Testis (tissue), 3 donors: ENCODE results near the gene SEC31A. TPM values are rescaled to one million over a fixed set of nuclear protein-coding genes. Genes with fewer than 3 reads are reported as not detected.
A peak's percentile ranks its signal among the peaks of the same experiment; 100 is the strongest.

Experiments
- DNase-seq: peaks from one replicate; pipeline ENCODE4 v3.0.0-alpha.2; 2019
- H3K27ac ChIP-seq, 2 donors: fragments of 200-600 bp; sonication (generic); one replicate each; pipeline ENCODE4 v1.5.1; 2019
- H3K27me3 ChIP-seq: fragments of 200-600 bp; sonication (generic); one replicate; pipeline ENCODE4 v1.5.1; 2019
- H3K36me3 ChIP-seq: fragments of 200-600 bp; sonication (generic); one replicate; pipeline ENCODE4 v1.5.1; 2017; ENCODE audit warnings: low read depth; ENCODE audit errors: missing control alignments
- H3K4me1 ChIP-seq: fragments of 200-600 bp; sonication (generic); one replicate; pipeline ENCODE4 v1.5.1; 2019
- H3K4me3 ChIP-seq, 2 donors: fragments of 200-600 bp; sonication (generic); one replicate each; pipeline ENCODE4 v1.5.1; 2017 to 2019
- H3K9me3 ChIP-seq: fragments of 200-600 bp; sonication (generic); one replicate; pipeline ENCODE4 v1.5.1; 2017
- CTCF ChIP-seq, 3 experiments: fragments of 450-650 bp in 2 of 3; fragments of 200-600 bp in 1 of 3; sonication (generic) in 1 of 3; IDR thresholded peaks; one replicate each; pipeline ENCODE4 v1.5.1; 2016 to 2019; ENCODE audit warnings: antibody characterized with exemption in 3 of 3, mild to moderate bottlenecking in 2 of 3, moderate library complexity in 1 of 3
- POLR2A ChIP-seq: fragments of 450-650 bp; IDR thresholded peaks from one replicate; pipeline ENCODE4 v1.6.1; 2017; ENCODE audit warnings: antibody characterized with exemption, mild to moderate bottlenecking, moderate library complexity
- WGBS, 2 donors: methylation state at CpG; one replicate each; pipeline ENCODE4 v1.1.5; 2018; 5-methylcytosine and 5-hydroxymethylcytosine counted together
- intact Hi-C: fragments of 100-400 bp; cut with DNase I; formaldehyde crosslinking; loops from one replicate; pipeline ENCODE4 v1.15.1; 2023; ENCODE audit warnings: low total_unique reads
- polyA plus RNA-seq: library from polyadenylated mRNA; stranded (reverse); fragments of 350-450 nt; fragmentation: Illumina TruSeq; extraction: RNeasy Lipid Tissue Mini Kit (QIAGEN cat#74804); gene quantifications from one replicate; pipeline ENCODE4 v1.2.3, GENCODE V29; 2014; ENCODE audit warnings: low read depth, low replicate concordance; ENCODE audit not compliant: insufficient read depth
- total RNA-seq, 2 donors: library from RNA; depleted of rRNA; stranded (reverse); fragments of >200 nt; gene quantifications; one replicate each; pipeline ENCODE4 v1.2.3, GENCODE V29; 2016

Gene SEC31A
- total and polyA plus RNA-seq, 3 donors from 2014 or later, result 131 to 191 (median 168) TPM

GRCh38 chr4:82901183-82901718 is 10.3 kb upstream of the SEC31A start:
- no peak for DNase-seq
- Histone ChIP-seq H3K36me3 (no peaks in the 10 kb centered on the region), H3K4me3 (peak overlapping the region; percentile 72 to 80), H3K4me1 (peaks cover 15% of the 10 kb centered on the region), H3K27me3 (no peaks in the 10 kb centered on the region), H3K9me3 (no peaks in the 10 kb centered on the region), H3K27ac (peak overlapping the region; percentile 99)
- TF ChIP-seq CTCF (IDR thresholded peaks at IDR 0.05), result peak in 1 of 3 experiments; percentile 4
- no peak for TF ChIP-seq POLR2A
- WGBS, 2 donors, result 0% methylated on average over 8 of the region's 8 CpGs
- intact Hi-C loops, result no loop called here

- Histone ChIP-seq H3K4me3 (peak within 1 kb of the TSS; percentile 72 to 80), H3K27me3 (no peaks in the 10 kb centered on the region), H3K36me3 (no peaks in the 10 kb centered on the region), H3K27ac (peak within 1 kb of the TSS; percentile 99), H3K9me3 (no peaks in the 10 kb centered on the region), H3K4me1 (peaks cover 15% of the 10 kb centered on the region)
- TF ChIP-seq POLR2A (peak; percentile 12), CTCF (IDR thresholded peaks at IDR 0.05) (peak in 1 of 3 experiments; percentile 25)
- 0 to 1% methylated on average over 24 to 62 of the region's 67 CpGs for WGBS, 2 donors
- peak; percentile 99 for DNase-seq
- intact Hi-C loops, result no loop called here
Measured at GRCh38 chr4:82900411-82901182, 9.6 kb upstream of the SEC31A start, which contains the start of gene THAP9. Gene THAP9, plus strand, starts transcription at chr4:82900735. Its CDS starts 68 bp downstream, at chr4:82900803.

GRCh38 chr4:82900066-82900410 is 9.1 kb upstream of the SEC31A start:
- peaks cover 15% of the 10 kb centered on the region for H3K4me1 ChIP-seq
- intact Hi-C loops, result no loop called here

GRCh38 chr4:82899374-82900065 is 8.6 kb upstream of the SEC31A start:
- Histone ChIP-seq H3K4me1 (peaks cover 15% of the 10 kb centered on the region), H3K4me3 (peak overlapping the region; percentile 72 to 80), H3K27ac (peak overlapping the region; percentile 99), H3K27me3 (no peaks in the 10 kb centered on the region), H3K9me3 (no peaks in the 10 kb centered on the region), H3K36me3 (no peaks in the 10 kb centered on the region)
- TF ChIP-seq CTCF (IDR thresholded peaks at IDR 0.05), result no peak
- 1 to 2% methylated on average over 4 of the region's 4 CpGs for WGBS, 2 donors
- intact Hi-C loops, result loop anchor here (10.0 kb wide), 1 partner anchor 135 kb away; the partner anchor contains the start of gene COPS4
- DNase-seq, result no peak

More at GRCh38 chr4:82900066-82900410, 9.1 kb upstream of the SEC31A start:
- DNase-seq, result no peak
- Histone ChIP-seq H3K27me3 (no peaks in the 10 kb centered on the region), H3K27ac (peak overlapping the region; percentile 99), H3K4me3 (peak overlapping the region; percentile 72 to 80), H3K9me3 (no peaks in the 10 kb centered on the region), H3K36me3 (no peaks in the 10 kb centered on the region)
- TF ChIP-seq CTCF (IDR thresholded peaks at IDR 0.05) (peak in 1 of 3 experiments; percentile 4), POLR2A (no peak)
- 0 to 3% methylated on average over 14 of the region's 14 CpGs for WGBS, 2 donors
